NCI-H2171 treated with DMSO at 0.1 percent for 48 hours (cell line): ENCODE data around the gene GPN3.
"Not testable (repeated sequence)": the region's sequence is repeated elsewhere in the genome, so short reads cannot be mapped to it uniquely, and the experiment has no call there.

Source experiments
- DNase-seq: peaks from one replicate; lab custom pipeline; 2025; lab: John Stamatoyannopoulos, UW

Gene GPN3

DNA sequence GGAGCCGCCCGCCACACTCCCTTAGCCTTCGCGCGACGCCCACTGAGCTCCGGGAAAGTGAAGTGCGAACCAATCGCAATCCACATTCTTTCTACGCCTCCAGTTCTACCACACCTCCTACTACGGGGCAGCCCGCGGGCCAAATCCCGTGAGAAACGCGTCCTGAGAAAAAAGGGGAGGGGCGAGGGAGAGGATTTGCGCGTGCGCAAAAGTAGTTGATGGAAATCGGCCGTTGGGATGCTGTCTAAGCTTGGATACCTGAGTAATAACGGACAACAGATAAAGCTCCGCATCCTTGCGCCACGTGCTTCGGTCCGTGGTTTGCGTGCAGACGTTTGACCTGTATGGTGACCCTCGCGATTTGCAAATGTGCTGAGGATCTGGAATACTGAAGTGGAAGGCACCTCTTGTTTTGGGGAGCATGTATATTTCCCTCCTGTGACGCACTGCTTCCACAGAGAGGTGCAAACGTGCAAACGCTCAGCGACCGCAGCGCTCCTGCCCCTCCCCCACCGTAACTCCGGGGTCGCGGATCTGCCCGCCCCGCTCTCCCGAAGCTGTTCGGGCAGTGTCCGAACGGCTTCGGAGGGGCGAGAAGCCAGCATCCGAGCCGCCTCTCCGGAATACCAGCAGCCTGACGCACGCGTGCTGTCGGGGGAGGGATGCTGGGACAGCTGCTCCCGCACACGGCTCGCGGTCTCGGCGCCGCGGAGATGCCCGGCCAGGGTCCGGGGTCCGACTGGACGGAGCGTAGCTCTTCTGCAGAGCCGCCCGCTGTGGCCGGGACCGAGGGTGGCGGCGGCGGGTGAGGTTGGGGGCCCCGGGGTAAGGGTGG lies at the start of gene GPN3, which contains the start of gene FAM216A:
Gene GPN3 (minus strand): TSS at position 44 of the 835 bp plus-strand sequence. CDS start 54 bp downstream, outside the sequence.
Gene FAM216A (plus strand): TSS at position 632 of the 835 bp plus-strand sequence. CDS start 31 bp downstream, at position 663.
- peak; percentile 99 for DNase-seq

DNA sequence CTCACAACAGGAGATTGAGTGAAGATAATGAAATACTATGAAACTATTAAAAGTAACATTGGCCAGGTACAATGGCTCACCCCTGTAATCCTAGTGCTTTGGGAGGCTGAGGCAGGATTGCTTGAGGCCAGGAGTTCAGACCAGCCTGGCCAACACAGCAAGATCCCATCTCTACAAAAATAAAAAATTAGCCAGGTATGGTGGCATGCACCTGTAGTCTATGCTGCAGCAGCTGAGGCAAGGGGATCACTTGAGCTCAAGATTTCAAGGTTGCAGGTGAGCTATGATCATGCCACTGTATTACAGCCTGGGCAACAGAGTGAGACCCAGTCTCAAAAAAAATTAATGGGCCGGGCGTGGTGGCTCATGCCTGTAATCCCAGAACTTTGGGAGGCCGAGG lies 48.9 kb upstream of the GPN3 start:
- no peak for DNase-seq

DNA sequence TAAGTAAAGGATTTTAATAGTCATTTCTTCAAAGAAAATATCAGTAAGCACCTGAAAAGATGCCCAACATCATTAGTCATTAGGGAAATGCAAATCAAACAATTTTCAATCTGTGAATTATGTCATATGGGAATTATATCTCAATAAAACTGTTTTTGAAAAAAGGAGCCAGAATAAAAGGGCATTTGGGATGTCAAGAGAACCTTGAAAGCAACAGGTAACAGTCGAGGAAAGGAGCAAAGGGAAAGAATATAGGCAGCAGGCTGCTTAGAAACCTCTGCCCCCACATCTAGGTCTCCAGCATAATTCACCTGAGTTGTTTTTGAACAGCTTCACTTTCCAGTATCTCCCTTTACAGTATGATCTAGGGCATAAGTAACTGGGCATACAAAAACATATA lies 46.3 kb upstream of the GPN3 start:
- no peak for DNase-seq

DNA sequence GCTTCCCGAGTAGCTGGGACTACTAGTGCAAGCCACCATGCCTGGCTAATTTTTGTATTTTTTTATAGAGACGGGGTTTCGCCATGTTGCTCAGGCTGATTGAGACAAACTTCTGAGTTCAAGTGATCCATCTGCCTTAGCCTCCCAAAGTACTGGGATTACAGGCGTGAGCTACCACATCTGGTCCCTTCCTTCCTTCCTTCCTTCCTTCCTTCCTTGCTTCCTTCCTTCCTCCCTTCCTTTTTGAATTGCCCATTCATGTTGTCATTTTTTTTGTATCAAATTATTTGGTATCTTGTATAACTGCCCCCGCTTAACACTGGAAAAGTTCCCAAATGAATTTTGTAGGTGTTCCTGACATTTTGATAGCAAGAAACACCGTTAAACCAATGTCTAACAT lies 45.8 kb upstream of the GPN3 start:
- DNase-seq = no peak

DNA sequence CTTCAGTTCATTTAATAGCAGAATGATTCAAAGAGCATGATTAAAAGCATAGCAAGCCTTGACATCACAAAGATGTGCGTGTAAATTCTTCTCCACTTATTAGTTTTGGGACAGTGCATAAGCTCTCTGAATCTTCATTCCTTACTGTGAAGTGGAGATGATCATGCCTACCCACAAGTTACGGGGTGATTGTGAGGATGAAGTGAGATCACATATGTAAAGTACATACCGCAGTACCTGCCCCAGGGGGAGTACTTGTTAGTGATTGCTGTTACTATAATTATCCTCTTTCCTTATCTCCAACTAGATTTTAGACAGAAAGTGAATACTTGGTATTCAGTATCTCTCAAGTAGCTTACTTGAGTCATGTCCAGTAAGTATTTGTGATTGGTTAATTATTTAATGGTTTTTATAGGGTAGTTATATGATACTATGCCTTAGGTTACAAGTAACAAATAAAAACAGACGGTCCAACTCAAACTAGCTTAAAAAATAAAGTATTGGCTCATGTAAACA lies 40.1 kb upstream of the GPN3 start:
- no peak for DNase-seq

DNA sequence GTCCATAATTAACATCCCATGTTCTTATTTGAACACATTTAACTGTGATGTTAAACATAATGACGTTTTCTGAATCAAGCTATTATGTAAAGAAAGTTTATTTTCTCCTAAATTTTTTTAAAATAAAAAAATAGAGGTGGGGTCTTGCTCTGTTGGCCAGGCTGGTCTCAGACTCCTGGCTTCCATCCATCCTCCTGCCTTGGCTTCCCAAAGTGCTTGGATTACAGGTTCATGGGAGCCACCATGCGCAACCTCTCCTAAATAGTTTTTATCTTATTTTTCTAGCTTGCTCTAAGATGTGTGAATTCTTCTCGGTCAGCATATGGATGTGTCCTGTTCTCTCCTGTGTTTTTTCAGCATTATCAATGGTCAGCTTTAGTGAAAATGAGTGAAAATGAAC lies 37.3 kb upstream of the GPN3 start:
- DNase-seq = no peak

DNA sequence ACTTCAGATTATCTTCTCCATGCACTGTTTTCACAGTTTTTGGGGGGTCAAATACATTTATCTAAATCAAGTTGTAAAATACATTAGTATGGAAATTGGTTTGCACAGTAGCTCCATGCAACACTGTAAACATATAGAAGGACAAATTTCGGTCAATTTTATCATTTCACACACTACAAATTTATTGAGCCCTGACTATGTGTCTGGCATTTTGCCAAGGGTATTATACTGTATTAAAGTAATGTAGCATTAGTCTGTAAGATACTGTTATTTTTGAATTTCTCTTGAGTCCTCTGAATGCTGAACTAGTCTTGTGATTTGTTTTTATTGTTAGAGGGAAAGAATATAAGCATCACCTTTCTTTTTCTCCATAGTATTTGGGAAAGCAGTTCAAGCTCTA lies 35.4 kb upstream of the GPN3 start:
- DNase-seq = no peak

DNA sequence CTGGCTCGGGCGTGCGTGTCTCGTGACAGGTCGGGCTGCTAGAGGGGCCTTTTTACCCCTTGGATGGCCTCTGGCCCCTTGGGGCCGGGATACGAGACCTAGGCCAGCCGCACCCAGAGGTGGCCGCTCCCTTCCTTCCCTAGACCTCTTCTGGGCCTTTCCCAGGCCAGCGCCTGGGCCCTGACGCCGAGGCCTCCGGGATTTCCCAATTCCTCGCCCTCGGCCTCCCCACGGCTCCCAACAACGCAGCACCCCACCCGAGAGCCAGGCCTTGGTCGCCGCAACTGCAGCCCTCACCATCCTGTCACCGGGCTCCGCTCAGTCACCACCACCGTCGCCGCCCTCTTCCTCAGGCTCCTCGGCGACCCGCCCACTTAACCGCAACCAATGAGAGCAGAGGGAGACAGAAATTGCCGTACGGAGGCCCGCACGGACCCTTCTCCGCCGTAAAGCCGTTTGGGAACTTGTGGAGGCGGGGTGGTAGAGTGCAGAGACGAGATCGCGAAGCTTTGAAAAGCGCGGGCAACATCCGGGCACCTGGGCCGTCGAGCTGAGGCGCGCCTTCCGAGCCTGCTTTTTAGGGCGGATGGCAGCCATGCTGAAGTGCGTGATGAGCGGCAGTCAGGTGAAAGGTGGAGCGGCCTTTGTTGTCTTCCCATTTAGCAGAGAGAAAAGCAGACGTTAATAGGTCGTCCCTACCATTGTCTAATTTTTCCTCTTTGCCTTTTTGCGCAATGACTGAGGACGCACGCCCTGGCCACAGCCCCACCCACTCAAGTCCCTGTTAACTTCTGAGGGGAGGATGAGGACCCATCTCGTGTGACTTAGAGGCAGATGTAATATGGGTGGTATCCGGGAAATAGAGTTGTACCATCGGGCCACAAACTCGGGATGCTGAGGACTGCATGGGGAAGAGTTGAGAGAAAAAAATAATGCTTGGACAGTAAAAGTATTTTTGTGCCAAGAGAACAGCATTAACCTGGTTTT lies 34.0 kb upstream of the GPN3 start, which contains the start of the genes RAD9B and VPS29:
Gene RAD9B (plus strand): TSS at position 580 of the 987 bp plus-strand sequence. CDS start 7 bp downstream, at position 587.
Gene VPS29 (minus strand): TSS at position 360 of the 987 bp plus-strand sequence. CDS start 60 bp downstream, at position 300.
- DNase-seq = peak; percentile 98

DNA sequence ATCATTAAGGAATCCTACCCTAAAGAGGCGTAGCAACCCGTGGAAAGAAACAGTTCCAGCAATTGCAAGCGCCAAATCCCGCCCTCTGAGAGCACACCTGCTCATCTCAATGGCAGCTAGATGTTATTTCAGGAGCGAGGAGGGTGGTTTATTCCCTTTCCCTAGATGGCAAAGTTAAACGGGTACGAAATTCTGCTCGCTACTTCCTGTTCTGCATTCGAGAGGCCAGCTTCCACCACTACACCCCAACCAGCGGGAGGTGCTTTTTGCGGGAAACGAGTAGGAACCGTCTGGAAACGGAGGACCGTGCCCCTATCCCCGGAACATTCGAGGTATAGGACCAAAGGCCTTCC lies 33.3 kb upstream of the GPN3 start:
- peak; percentile 62 for DNase-seq

DNA sequence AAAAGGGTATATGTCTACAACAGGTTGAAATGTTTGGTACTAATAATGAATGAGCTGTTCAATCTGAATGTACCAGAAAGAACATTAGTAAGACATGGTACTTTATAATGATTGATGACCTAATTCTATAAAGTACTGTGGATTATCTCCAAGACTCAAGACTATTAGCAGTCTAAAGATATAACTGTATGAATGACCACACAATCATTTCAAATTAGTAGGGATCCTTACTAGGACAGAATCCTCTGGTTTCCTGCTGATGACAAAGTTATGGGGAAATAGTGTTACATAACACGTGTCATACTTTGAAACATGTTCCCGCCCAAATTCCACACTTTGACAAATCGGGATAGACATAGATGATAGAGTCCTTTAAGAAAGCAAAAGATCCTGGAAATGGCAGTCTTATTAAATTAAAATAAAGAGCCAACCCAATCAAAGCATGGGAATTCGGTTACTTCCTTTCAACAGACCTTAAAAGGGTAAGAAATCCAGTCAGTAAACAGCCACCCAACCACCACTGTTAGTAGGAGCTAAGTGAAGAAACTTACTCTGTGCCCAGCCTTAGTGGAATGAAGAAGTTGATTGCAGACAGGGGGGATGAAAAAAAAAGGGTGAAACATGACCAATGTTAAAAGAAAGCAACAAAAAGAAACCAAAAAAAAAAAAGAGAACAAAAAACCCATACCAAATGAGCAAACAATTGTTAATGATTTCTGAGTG lies 31.1 kb upstream of the GPN3 start:
- no peak for DNase-seq

DNA sequence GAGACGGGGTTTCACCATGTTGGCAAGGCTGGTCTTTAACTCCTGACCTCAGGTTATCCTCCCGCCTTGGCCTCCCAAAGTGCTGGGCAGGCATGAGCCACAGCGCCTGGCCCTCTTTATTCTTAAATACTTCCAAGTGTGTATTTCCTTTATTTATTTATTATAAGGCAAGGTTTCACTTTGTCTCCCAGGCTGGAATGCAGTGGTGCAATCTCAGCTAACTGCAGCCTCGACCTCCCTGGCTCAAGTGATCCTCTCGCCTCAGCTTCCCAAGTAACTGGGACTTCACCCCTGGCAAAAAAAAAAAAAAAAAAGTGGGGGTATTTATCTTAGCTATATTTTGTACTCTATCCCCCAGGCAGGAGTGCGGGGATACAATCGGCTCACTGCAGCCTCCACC lies 7.4 kb upstream of the GPN3 start:
- no peak for DNase-seq

DNA sequence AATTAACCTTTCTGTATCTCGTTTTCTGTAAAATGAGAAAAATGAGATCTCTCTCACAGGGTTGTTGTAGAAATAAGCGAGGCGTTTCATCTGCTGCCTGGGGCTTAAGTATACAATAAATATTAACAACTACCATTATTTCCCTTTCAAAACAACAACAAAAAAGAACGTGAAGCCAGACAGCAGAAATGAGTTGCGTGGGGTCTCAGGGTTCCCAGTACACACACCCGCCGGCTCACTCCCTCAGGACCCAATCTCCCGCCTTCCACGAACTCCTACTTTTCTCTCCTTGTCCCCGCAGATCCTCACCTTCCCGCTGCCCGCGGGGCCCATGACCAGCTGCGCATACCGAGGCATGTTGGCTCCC lies 227 bp downstream of the GPN3 start:
- no peak for DNase-seq

DNA sequence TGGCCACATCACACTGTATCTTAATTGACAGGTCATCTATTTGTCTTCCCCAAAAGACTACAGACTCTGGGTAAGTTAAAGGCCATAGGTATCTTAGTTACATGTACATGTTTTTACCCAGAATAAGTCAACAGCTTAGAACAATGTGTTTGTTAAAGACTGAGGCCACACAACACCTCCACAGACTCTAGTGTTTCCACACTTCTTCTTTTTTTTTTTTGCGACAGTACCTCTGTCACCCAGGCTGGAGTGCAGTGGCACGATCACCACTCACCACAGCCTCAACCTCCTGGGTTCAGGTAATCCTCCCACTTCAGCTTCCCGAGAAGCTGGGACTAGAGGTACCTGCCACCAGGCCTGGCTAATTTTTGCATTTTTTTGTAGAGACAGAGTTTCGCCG lies 1.3 kb downstream of the GPN3 start:
- DNase-seq = no peak

DNA sequence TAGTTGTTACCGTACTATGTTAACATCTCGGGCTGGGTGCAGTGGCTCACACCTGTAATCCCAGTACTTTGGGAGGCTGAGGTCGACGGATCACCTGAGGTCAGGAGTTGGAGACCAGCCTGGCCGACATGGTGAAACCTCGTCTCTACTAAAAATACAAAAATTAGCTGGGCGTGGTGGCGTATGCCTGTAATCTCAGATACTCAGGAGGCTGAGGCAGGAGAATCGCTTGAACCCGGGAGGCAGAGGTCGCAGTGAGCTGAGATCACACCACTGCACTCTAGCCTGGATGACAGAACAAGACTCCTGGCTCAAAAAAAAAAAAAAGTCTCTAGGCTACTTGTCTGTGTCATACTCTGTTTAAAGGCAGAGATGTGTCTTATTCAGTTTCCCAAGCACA lies 2.3 kb downstream of the GPN3 start:
- DNase-seq = not testable (repeated sequence)

DNA sequence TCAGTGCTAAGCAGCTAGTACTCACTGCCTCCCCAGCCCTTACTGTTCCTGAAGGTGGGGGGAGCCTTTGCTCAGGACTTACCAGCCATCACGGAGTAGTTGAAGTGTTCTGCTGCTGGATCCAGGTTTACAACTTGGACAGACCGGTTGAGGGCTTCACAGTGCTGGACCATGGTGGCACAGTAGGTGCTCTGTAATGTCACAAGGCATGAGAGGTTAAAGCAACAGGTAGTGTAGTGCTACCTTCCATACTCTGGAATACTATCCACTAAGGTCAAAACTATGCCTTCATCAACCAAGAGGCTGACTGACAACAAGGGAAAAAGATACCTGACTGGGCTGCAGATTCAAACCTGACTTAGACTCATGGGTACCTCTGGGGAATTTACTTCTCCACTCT lies 3.0 kb downstream of the GPN3 start:
- DNase-seq = no peak

DNA sequence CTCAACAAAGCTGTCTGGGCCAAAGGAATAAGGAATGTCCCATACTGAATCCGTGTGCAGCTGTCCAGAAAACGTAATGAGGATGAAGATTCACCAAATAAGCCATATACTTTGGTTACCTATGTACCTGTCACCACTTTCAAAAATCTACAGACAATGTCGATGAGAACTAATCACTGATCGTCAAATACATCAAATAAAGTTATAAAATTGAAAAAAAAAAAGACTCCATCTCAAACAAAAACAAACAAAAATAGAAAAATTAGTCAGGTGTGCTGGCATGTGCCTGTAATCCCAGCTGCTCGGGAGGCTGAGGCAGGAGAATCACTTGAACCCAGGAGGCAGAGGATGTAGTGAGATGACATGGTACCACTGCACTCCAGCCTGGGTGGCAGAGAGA lies 6.9 kb downstream of the GPN3 start:
- DNase-seq = not testable (repeated sequence)

DNA sequence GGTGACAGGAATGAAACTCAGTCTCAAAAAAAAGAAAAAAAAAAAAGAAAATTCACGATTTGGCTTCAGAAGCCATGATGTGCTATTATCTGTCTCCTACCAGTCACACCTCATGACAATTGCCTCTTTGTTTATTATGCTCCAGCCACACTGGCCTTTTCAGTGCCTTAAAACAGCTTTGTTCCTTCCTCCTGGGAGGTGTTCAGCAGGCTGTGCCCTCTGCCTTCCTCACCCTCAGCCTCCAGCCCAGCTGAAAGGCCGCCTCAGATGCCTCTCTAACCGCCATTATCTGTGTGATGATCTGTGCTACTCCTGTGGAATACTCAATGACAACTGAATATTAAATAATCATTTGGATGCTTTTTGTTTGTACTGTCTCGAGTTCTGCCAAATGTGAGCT lies 9.3 kb downstream of the GPN3 start:
- no peak for DNase-seq

DNA sequence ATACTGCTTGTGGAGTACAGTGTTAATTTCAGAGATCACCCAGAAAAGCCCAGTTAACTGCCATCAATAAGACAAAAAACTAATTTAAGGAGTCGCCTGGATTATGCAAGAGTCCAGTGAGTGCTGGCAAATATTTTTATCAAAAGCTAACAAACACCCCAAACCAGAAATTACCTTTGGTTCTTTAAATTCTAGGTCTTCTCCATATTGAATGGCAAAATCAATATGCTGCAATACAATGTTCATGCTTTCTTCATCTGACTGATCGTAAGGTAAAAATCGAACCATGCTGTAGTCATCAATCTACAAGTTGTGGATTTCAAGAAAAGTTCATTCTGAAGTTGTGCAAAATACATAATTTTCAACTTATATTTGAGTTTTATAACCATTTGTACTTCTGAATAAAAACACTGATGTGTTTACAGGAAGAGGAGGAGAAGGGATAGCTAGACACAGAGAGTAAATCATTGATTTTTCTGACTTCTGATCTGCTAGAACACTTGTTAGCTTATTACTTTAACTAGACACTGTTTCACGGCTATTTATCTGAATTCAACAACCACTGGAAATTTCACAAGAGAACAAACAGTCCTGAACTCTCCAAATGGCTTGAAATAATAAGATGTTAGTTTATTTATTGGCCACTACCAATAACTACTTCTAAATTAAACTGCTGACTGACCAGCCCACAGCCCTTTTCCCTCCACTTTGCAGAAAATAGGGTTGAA lies 14.3 kb downstream of the GPN3 start:
- no peak for DNase-seq

DNA sequence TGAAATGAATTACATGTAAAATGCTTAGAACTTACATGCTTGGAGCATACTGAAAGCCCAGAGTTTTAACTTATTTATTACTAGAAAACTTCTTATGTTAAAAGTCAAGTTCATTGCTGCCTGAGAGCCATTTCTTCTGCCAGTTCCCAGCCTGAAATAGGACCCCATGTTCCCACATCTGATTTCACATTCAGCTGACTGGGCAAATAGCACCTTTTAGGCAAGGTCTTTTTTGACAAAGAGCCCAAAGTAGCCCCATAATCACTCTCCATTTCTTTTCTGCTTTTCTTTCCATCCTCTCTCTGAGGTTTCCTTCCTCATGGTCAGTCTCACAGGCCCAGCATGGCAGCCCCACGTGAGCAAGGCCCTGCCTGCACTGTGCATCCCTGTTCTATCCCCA lies 16.8 kb downstream of the GPN3 start:
- DNase-seq = no peak

DNA sequence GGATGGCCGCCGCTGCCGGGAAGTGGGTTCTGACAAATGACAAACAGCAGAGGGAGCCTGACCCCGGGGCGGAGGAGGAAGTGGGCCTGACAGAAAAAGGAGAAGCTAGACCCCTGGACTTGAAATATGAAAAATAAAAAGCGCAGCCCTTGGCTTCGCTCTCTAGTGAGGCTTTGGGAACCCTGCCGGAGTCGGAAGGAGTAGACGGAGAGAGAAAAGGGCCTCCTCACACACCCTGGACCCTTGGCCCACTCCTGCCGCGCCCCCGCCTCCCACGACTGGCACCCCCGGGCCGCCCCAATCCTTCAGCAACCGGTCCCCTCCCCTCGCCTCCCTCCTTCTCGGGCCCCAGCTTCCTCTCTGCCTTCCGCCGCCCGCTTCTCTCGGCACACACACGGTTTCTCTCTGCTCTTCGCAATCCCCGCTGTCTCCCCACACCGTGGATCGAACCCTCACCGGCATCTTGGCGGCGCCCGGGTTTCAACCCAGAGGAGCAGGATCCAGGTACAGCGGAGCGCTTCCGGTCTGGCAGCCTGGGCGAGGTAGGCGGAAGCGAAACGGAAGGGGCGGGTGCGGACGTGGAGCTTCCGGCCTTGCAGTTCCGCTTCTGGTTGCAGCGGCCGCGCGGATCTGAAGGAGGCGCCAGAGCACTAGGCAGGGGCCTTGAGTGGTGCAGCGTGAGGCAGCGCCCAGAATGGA lies 18.1 kb downstream of the GPN3 start, which contains the start of gene ARPC3:
Gene ARPC3 (minus strand): TSS at position 539 of the 699 bp plus-strand sequence. CDS start 77 bp downstream, at position 462.
- peak; percentile 97 for DNase-seq
